Measurements from ENCODE around the gene NUCKS1. TPM values are rescaled to one million over a fixed set of nuclear protein-coding genes. Genes with fewer than 3 reads are reported as not detected.
A peak's percentile ranks its signal among the peaks of the same experiment; 100 is the strongest.

Gene NUCKS1
- total and polyA plus RNA-seq, 2 donors from 2014 or later: 101 to 182 TPM

DNA sequence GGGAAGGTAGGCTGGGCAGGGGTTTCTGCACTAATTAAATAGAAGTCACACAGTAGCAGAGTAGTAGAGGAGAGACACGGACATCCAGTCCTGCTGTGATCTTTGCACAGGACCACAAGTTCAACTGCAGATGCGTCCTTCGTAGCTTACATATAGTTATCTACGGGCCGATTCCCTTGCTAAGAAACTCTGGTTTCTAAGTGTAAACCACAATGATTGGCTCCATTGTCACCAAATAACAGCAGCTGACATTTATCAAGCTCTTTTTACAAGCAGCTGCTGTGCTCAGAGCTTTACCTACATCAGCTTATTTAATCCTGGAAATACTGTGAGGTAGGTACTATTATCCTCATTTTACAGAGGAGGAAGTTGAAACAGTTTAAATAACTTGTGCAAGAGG is 72.8 kb downstream of the NUCKS1 start:
- H3K4me1 ChIP-seq (ENCODE audit: control insufficient read depth in 2 of 3, insufficient read depth in 2 of 3, low read depth in 1 of 3, low read length in 3 of 3): peaks cover 2 to 32% (median 21%) of the 10 kb centered on the region in 3 donors
- intact Hi-C loops (cut with DNase I): no loop called here
- no peaks in the 10 kb centered on the region for H3K36me3 ChIP-seq (ENCODE audit: control insufficient read depth in 2 of 3, insufficient read depth in 3 of 3, low read length in 3 of 3)
- FAIRE-seq (no peak), DNase-seq (no peak)
- H3K27ac ChIP-seq (ENCODE audit: low read depth in 2 of 2, low read length in 2 of 2): no peak overlapping the region
- H3K4me3 ChIP-seq (ENCODE audit: low read length in 3 of 3): no peak overlapping the region
- TF ChIP-seq, protein P1, sequence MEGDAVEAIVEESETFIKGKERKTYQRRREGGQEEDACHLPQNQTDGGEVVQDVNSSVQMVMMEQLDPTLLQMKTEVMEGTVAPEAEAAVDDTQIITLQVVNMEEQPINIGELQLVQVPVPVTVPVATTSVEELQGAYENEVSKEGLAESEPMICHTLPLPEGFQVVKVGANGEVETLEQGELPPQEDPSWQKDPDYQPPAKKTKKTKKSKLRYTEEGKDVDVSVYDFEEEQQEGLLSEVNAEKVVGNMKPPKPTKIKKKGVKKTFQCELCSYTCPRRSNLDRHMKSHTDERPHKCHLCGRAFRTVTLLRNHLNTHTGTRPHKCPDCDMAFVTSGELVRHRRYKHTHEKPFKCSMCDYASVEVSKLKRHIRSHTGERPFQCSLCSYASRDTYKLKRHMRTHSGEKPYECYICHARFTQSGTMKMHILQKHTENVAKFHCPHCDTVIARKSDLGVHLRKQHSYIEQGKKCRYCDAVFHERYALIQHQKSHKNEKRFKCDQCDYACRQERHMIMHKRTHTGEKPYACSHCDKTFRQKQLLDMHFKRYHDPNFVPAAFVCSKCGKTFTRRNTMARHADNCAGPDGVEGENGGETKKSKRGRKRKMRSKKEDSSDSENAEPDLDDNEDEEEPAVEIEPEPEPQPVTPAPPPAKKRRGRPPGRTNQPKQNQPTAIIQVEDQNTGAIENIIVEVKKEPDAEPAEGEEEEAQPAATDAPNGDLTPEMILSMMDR (IDR thresholded peaks at IDR 0.05; ENCODE audit: borderline replicate concordance, extremely low read depth, insufficient read depth): no peak
- H3K9ac ChIP-seq (ENCODE audit: low read length in 3 of 3): no peak overlapping the region
- H3K9me3 ChIP-seq (ENCODE audit: control insufficient read depth in 2 of 3, insufficient read depth in 1 of 3, low read length in 3 of 3): no peaks in the 10 kb centered on the region
- no peaks in the 10 kb centered on the region for H3K27me3 ChIP-seq (ENCODE audit: control insufficient read depth, insufficient read depth, low read length)

DNA sequence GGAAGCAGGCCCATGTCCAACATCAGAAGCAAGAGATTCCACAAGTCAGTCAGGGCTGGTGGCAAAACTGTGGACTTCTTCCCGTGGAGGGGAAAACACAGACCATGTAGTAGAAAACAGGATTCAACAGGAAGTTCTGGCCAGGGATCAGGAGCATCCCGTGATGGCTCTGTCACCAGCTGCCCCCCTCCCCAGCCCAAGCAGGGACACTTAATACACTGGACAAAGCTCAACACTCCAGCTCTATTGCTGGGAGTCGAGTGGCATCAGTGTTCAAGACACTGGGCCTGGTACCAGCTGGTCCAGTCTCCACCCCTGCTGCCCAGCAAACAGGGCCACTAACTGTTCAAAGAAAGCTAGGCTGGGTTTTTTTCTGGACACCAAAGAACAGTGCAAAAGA is 73.4 kb downstream of the NUCKS1 start:
- no peaks in the 10 kb centered on the region for H3K9me3 ChIP-seq (ENCODE audit: control insufficient read depth in 2 of 3, insufficient read depth in 1 of 3, low read length in 3 of 3)
- H3K27ac ChIP-seq (ENCODE audit: low read depth in 2 of 2, low read length in 2 of 2): no peak overlapping the region
- DNase-seq (no peak), FAIRE-seq (no peak)
- no peaks in the 10 kb centered on the region for H3K36me3 ChIP-seq (ENCODE audit: control insufficient read depth in 2 of 3, insufficient read depth in 3 of 3, low read length in 3 of 3)
- H3K9ac ChIP-seq (ENCODE audit: low read length in 3 of 3): no peak overlapping the region
- peaks cover 2 to 37% (median 27%) of the 10 kb centered on the region in 3 donors for H3K4me1 ChIP-seq (ENCODE audit: control insufficient read depth in 2 of 3, insufficient read depth in 2 of 3, low read depth in 1 of 3, low read length in 3 of 3)
- H3K27me3 ChIP-seq (ENCODE audit: control insufficient read depth, insufficient read depth, low read length): no peaks in the 10 kb centered on the region
- TF ChIP-seq, protein P1 (IDR thresholded peaks at IDR 0.05; ENCODE audit: borderline replicate concordance, extremely low read depth, insufficient read depth): no peak
- no peak overlapping the region for H3K4me3 ChIP-seq (ENCODE audit: low read length in 3 of 3)
- intact Hi-C loops (cut with DNase I): no loop called here

DNA sequence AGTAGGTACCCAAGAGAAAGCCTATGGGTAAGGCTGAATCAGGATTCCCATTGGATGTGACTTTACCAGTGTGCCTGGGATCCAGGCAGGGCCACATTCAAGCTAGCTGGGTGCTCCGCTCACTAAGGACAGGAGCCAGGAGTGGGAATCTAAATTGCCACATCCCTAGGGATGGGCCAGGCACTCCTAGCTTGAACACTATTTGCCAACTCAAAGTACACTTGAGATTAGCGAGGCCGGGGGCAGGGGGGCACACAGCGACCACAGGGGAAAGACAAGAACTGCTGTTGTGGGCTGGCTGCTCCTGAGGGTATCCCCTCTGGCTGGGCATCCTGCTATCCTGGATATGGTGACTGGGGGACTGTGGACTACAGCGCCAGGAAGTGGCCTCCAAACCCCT is 74.0 kb downstream of the NUCKS1 start:
- Histone ChIP-seq H3K4me3 (ENCODE audit: low read length in 3 of 3) (no peak overlapping the region), H3K27me3 (ENCODE audit: control insufficient read depth, insufficient read depth, low read length) (no peaks in the 10 kb centered on the region), H3K9me3 (ENCODE audit: control insufficient read depth in 2 of 3, insufficient read depth in 1 of 3, low read length in 3 of 3) (no peaks in the 10 kb centered on the region), H3K4me1 (ENCODE audit: control insufficient read depth in 2 of 3, insufficient read depth in 2 of 3, low read depth in 1 of 3, low read length in 3 of 3) (peaks cover 2 to 41% (median 28%) of the 10 kb centered on the region in 3 donors), H3K27ac (ENCODE audit: low read depth in 2 of 2, low read length in 2 of 2) (no peak overlapping the region), H3K36me3 (ENCODE audit: control insufficient read depth in 2 of 3, insufficient read depth in 3 of 3, low read length in 3 of 3) (no peaks in the 10 kb centered on the region), H3K9ac (ENCODE audit: low read length in 3 of 3) (no peak overlapping the region)
- TF ChIP-seq, protein P1 (IDR thresholded peaks at IDR 0.05; ENCODE audit: borderline replicate concordance, extremely low read depth, insufficient read depth): no peak
- intact Hi-C loops (cut with DNase I): no loop called here
- DNase-seq (peak in 1 of 5 donors; percentile 39), FAIRE-seq (no peak)

DNA sequence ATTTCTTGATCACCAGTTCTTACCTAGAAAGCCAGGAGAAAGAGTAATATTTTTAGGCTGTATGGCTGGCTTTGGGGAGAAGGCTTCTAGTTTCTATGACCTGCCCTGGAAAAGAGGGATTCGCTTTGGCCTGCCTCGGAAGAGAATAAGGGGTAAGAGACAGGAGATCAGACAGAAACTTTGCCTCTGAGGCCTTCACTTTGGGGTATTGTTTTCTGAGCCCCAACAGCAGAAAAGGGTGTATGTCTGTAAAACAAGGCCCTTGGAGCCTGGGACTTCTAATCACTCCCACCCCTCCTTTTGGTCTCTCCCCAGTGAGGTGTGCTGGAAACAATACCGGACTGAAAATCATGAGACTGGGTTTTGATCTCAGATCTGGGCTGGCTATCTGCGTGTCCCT is 74.7 kb downstream of the NUCKS1 start:
- Histone ChIP-seq H3K9ac (ENCODE audit: low read length in 3 of 3) (no peak overlapping the region), H3K9me3 (ENCODE audit: control insufficient read depth in 2 of 3, insufficient read depth in 1 of 3, low read length in 3 of 3) (no peaks in the 10 kb centered on the region), H3K36me3 (ENCODE audit: control insufficient read depth in 2 of 3, insufficient read depth in 3 of 3, low read length in 3 of 3) (no peaks in the 10 kb centered on the region), H3K4me1 (ENCODE audit: control insufficient read depth in 2 of 3, insufficient read depth in 2 of 3, low read depth in 1 of 3, low read length in 3 of 3) (peaks cover 2 to 43% (median 28%) of the 10 kb centered on the region in 3 donors), H3K4me3 (ENCODE audit: low read length in 3 of 3) (no peak overlapping the region), H3K27ac (ENCODE audit: low read depth in 2 of 2, low read length in 2 of 2) (no peak overlapping the region), H3K27me3 (ENCODE audit: control insufficient read depth, insufficient read depth, low read length) (no peaks in the 10 kb centered on the region)
- FAIRE-seq (no peak), DNase-seq (no peak)
- TF ChIP-seq, protein P1 (IDR thresholded peaks at IDR 0.05; ENCODE audit: borderline replicate concordance, extremely low read depth, insufficient read depth): no peak
- intact Hi-C loops (cut with DNase I): no loop called here
